ENCODE measurements around the gene ADCY2.

ADCY2 gene

GRCh38 chr5:7868427-7868772, 472.5 kb downstream of the ADCY2 start:
- no peaks in the 10 kb centered on the region for H3K9me3 ChIP-seq (ENCODE audit: insufficient read depth, low read length)
- no peak overlapping the region for H3K27ac ChIP-seq (ENCODE audit: low read length)
- peak overlapping the region; percentile 91 for H3K9ac ChIP-seq (ENCODE audit: low read length)
- TF ChIP-seq CTCF (IDR thresholded peaks at IDR 0.05; ENCODE audit: low read depth, low read length) (no peak), EZH2phosphoT487 (IDR thresholded peaks at IDR 0.05; ENCODE audit: low read depth) (no peak)
- H3K36me3 ChIP-seq (replicated peaks; ENCODE audit: low read depth, low read length): peaks cover 15% of the 10 kb centered on the region
- peaks cover 36% of the 10 kb centered on the region for H4K20me1 ChIP-seq (ENCODE audit: insufficient read depth, low read length)
- peaks cover 70% of the 10 kb centered on the region for H3K79me2 ChIP-seq (ENCODE audit: low read length)
- H3K4me2 ChIP-seq (ENCODE audit: low read length): peak overlapping the region; percentile 74
- no peaks in the 10 kb centered on the region for H3K27me3 ChIP-seq (ENCODE audit: low read depth, low read length)
- H3K4me1 ChIP-seq (ENCODE audit: low read length): peaks cover 39% of the 10 kb centered on the region
- H3K4me3 ChIP-seq (ENCODE audit: low read length): peak overlapping the region; percentile 93
- H2AFZ ChIP-seq (ENCODE audit: low read depth, low read length): peak overlapping the region; percentile 41

GRCh38 chr5:7868773-7869473, 473.0 kb downstream of the ADCY2 start, which contains the start of the genes FASTKD3 and MTRR:
TSS of gene FASTKD3 (minus strand) at chr5:7869031. CDS start at chr5:7868083, 948 bp downstream.
TSS of gene MTRR (plus strand) at chr5:7869148. CDS start at chr5:7870795, 1,647 bp downstream.
- Histone ChIP-seq H3K27me3 (ENCODE audit: low read depth, low read length) (no peaks in the 10 kb centered on the region), H3K79me2 (ENCODE audit: low read length) (peaks cover 74% of the 10 kb centered on the region), H3K4me1 (ENCODE audit: low read length) (peaks cover 43% of the 10 kb centered on the region), H3K4me2 (ENCODE audit: low read length) (peak within 1 kb of the TSS; percentile 88), H3K4me3 (ENCODE audit: low read length) (peak within 1 kb of the TSS; percentile 93), H3K9ac (ENCODE audit: low read length) (peak within 1 kb of the TSS; percentile 91), H3K27ac (ENCODE audit: low read length) (peak within 1 kb of the TSS; percentile 54), H3K9me3 (ENCODE audit: insufficient read depth, low read length) (no peaks in the 10 kb centered on the region), H4K20me1 (ENCODE audit: insufficient read depth, low read length) (peaks cover 40% of the 10 kb centered on the region), H2AFZ (ENCODE audit: low read depth, low read length) (peak within 1 kb of the TSS; percentile 41), H3K36me3 (replicated peaks; ENCODE audit: low read depth, low read length) (peaks cover 19% of the 10 kb centered on the region)
- TF ChIP-seq CTCF (IDR thresholded peaks at IDR 0.05; ENCODE audit: low read depth, low read length) (no peak), EZH2phosphoT487 (IDR thresholded peaks at IDR 0.05; ENCODE audit: low read depth) (no peak)

- Histone ChIP-seq H3K9me3 (ENCODE audit: insufficient read depth, low read length) (no peaks in the 10 kb centered on the region), H3K9ac (ENCODE audit: low read length) (peak overlapping the region; percentile 91), H3K4me3 (ENCODE audit: low read length) (peak overlapping the region; percentile 93), H3K27ac (ENCODE audit: low read length) (peak overlapping the region; percentile 54), H3K4me1 (ENCODE audit: low read length) (peaks cover 43% of the 10 kb centered on the region), H2AFZ (ENCODE audit: low read depth, low read length) (no peak overlapping the region), H3K4me2 (ENCODE audit: low read length) (peak overlapping the region; percentile 88), H3K27me3 (ENCODE audit: low read depth, low read length) (no peaks in the 10 kb centered on the region), H4K20me1 (ENCODE audit: insufficient read depth, low read length) (peaks cover 42% of the 10 kb centered on the region), H3K36me3 (replicated peaks; ENCODE audit: low read depth, low read length) (peaks cover 23% of the 10 kb centered on the region), H3K79me2 (ENCODE audit: low read length) (peaks cover 81% of the 10 kb centered on the region)
- no peak for TF ChIP-seq CTCF (IDR thresholded peaks at IDR 0.05; ENCODE audit: low read depth, low read length)
- no peak for TF ChIP-seq EZH2phosphoT487 (IDR thresholded peaks at IDR 0.05; ENCODE audit: low read depth)
These were observed 473.7 kb downstream of the ADCY2 start for GRCh38 chr5:7869474-7870136.

GRCh38 chr5:7871653-7872052, 475.7 kb downstream of the ADCY2 start:
- H3K27ac ChIP-seq (ENCODE audit: low read length): no peak overlapping the region; the same call in 1 of the 2 replicates
- H3K27me3 ChIP-seq (ENCODE audit: low read depth, low read length): no peaks in the 10 kb centered on the region
- H3K36me3 ChIP-seq (replicated peaks; ENCODE audit: low read depth, low read length): peaks cover 41% of the 10 kb centered on the region
- H4K20me1 ChIP-seq (ENCODE audit: insufficient read depth, low read length): peaks cover 51% of the 10 kb centered on the region
- H3K79me2 ChIP-seq (ENCODE audit: low read length): peaks cover 90% of the 10 kb centered on the region
- peak overlapping the region; percentile 88 for H3K4me2 ChIP-seq (ENCODE audit: low read length)
- TF ChIP-seq CTCF (IDR thresholded peaks at IDR 0.05; ENCODE audit: low read depth, low read length) (no peak), EZH2phosphoT487 (IDR thresholded peaks at IDR 0.05; ENCODE audit: low read depth) (no peak)
- H3K9ac ChIP-seq (ENCODE audit: low read length): no peak overlapping the region
- peaks cover 53% of the 10 kb centered on the region for H3K4me1 ChIP-seq (ENCODE audit: low read length)
- H2AFZ ChIP-seq (ENCODE audit: low read depth, low read length): no peak overlapping the region
- H3K9me3 ChIP-seq (ENCODE audit: insufficient read depth, low read length): no peaks in the 10 kb centered on the region
- H3K4me3 ChIP-seq (ENCODE audit: low read length): no peak overlapping the region

All from OCI-LY3 (cell line).